Measurements from ENCODE around the gene SMAD6. TPM values are rescaled to one million over a fixed set of nuclear protein-coding genes. Genes with fewer than 3 reads are reported as not detected.

SMAD6 gene
- total and polyA plus RNA-seq, 2 donors (not counting 1 experiment from before 2014, with no cell fraction given): 0.03 to 0.37 TPM

DNA sequence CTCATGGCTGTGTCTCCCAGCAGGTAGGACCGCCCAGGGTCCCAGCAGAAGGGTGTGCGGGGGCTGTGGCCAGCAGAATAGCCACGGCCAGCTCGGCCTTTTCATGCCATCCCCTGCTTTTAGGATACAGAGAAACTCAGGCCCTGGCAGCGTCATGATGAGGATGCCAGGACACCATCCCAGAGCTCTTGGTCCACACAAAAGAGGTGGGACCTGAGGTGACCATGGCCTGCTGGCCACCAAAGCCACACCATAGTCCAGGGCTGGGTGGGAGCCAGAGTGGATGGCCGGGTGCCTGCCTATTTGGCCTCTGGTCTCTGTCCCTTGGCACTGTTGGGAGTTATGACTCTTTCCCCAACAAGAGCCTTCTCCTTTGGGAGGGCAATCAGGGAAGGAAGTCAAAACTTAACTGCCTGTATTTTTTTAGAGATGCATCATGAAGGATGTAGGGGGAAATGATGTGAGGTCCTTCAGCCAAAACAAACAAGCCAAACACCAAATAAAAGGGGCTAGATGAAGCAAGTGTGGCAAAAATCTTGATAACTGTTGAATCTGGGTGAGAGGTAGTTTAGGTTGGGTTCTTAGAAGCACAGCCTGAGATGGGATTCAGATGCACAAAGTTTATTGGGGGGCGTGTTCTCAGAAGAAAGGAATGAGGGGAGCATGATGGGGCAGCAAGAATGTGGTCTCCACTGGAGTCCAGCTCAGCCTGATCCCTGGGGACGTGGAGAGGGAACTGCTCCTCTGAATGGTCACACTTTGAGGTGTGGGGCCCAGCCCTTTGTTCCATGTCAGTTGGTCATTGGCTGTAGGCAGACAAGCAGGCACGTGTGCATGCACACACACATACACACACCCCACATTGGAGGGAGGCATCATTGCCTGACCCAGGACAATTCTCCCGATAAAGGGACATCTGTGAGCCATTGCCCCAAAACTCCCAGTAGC lies 33.2 kb downstream of the SMAD6 start:
- TF ChIP-seq EZH2 (IDR thresholded peaks at IDR 0.05; ENCODE audit: borderline replicate concordance, insufficient read depth, low read depth, low read length, poor library complexity, severe bottlenecking) (no peak), CTCF (IDR thresholded peaks at IDR 0.05) (no peak)
- CTCF ChIA-PET: no interaction called here
- Mint-ChIP-seq H3K27me3 (peaks cover 3% of the 10 kb centered on the region), H3K27ac (no peak overlapping the region), H3K4me1 (no peaks in the 10 kb centered on the region), H3K9me3 (ENCODE audit: insufficient read depth) (no peaks in the 10 kb centered on the region), H3K4me3 (no peak overlapping the region)
- intact Hi-C loops (cut with micrococcal nuclease): no loop called here
- Histone ChIP-seq H3K4me3 (ENCODE audit: control extremely low read depth in 1 of 5, extremely low read depth in 1 of 5, insufficient read depth in 1 of 5, low read depth in 2 of 5, low read length in 4 of 5) (no peak overlapping the region), H3K9ac (ENCODE audit: low read length) (no peak overlapping the region), H3K79me2 (ENCODE audit: control insufficient read depth, insufficient read depth, low read length) (no peaks in the 10 kb centered on the region), H3K27ac (ENCODE audit: low read length in 2 of 2) (no peak overlapping the region), H2AFZ (ENCODE audit: insufficient read depth, low read depth, low read length, poor library complexity, severe bottlenecking) (no peak overlapping the region), H3K9me3 (ENCODE audit: control extremely low read depth in 1 of 3, control insufficient read depth in 2 of 3, insufficient read depth in 1 of 3, low read length in 2 of 3) (no peaks in the 10 kb centered on the region), H3K27me3 (replicated peaks in 1 of 4; ENCODE audit: control extremely low read depth in 1 of 4, control insufficient read depth in 3 of 4, insufficient read depth in 4 of 4, low read length in 3 of 4) (no peaks in the 10 kb centered on the region), H3K36me3 (replicated peaks in 1 of 2; ENCODE audit: control extremely low read depth in 1 of 2, control insufficient read depth in 1 of 2, extremely low read depth in 1 of 2, insufficient read depth in 2 of 2, low read length in 1 of 2) (no peaks in the 10 kb centered on the region), H4K20me1 (ENCODE audit: control insufficient read depth, insufficient read depth, low read length, poor library complexity, severe bottlenecking) (no peaks in the 10 kb centered on the region), H3K4me1 (ENCODE audit: control insufficient read depth in 2 of 2, insufficient read depth in 2 of 2, low read length in 2 of 2) (no peaks in the 10 kb centered on the region), H3K4me2 (replicated peaks; ENCODE audit: low read depth, low read length, poor library complexity, severe bottlenecking) (no peak overlapping the region)
- ATAC-seq (ENCODE audit: low read depth) (no peak), DNase-seq (no peak)
- WGBS (ENCODE audit: insufficient coverage): 89% methylated on average over 8 of the region's 10 CpGs
- POLR2A ChIA-PET: no interaction called here

DNA sequence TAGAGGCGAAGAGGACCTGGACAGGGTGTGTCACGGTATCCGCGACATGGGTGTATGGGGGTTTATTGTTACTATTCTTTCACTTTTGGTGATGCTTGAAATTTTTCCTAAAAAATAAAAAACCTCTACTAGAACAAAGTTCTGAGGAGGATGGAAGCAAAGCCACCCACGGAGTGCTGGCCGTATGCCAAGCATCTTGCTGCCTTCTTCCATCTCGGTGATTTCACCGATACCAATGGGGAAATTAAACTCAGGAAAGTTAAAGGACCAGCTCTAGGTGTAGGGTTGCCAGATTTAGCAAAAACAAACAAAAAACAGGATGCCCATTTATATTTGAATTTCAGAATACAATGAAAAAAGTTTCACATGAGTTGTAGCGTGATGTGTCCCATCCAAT lies 33.9 kb downstream of the SMAD6 start:
- intact Hi-C loops (cut with micrococcal nuclease): no loop called here
- Histone ChIP-seq H3K9me3 (ENCODE audit: control extremely low read depth in 1 of 3, control insufficient read depth in 2 of 3, insufficient read depth in 1 of 3, low read length in 2 of 3) (no peaks in the 10 kb centered on the region), H3K4me1 (ENCODE audit: control insufficient read depth in 2 of 2, insufficient read depth in 2 of 2, low read length in 2 of 2) (no peaks in the 10 kb centered on the region), H4K20me1 (ENCODE audit: control insufficient read depth, insufficient read depth, low read length, poor library complexity, severe bottlenecking) (no peaks in the 10 kb centered on the region), H3K36me3 (replicated peaks in 1 of 2; ENCODE audit: control extremely low read depth in 1 of 2, control insufficient read depth in 1 of 2, extremely low read depth in 1 of 2, insufficient read depth in 2 of 2, low read length in 1 of 2) (no peaks in the 10 kb centered on the region), H3K9ac (ENCODE audit: low read length) (no peak overlapping the region), H2AFZ (ENCODE audit: insufficient read depth, low read depth, low read length, poor library complexity, severe bottlenecking) (no peak overlapping the region), H3K79me2 (ENCODE audit: control insufficient read depth, insufficient read depth, low read length) (no peaks in the 10 kb centered on the region), H3K4me2 (replicated peaks; ENCODE audit: low read depth, low read length, poor library complexity, severe bottlenecking) (no peak overlapping the region), H3K27me3 (replicated peaks in 1 of 4; ENCODE audit: control extremely low read depth in 1 of 4, control insufficient read depth in 3 of 4, insufficient read depth in 4 of 4, low read length in 3 of 4) (no peaks in the 10 kb centered on the region), H3K4me3 (ENCODE audit: control extremely low read depth in 1 of 5, extremely low read depth in 1 of 5, insufficient read depth in 1 of 5, low read depth in 2 of 5, low read length in 4 of 5) (no peak overlapping the region), H3K27ac (ENCODE audit: low read length in 2 of 2) (no peak overlapping the region)
- DNase-seq (no peak), ATAC-seq (ENCODE audit: low read depth) (no peak)
- CTCF ChIA-PET: no interaction called here
- POLR2A ChIA-PET: no interaction called here
- no peaks in the 10 kb centered on the region for H3K9me3 Mint-ChIP-seq (ENCODE audit: insufficient read depth)
- WGBS (ENCODE audit: insufficient coverage): 100% methylated on average over 1 of the region's 9 CpGs
- TF ChIP-seq EZH2 (IDR thresholded peaks at IDR 0.05; ENCODE audit: borderline replicate concordance, insufficient read depth, low read depth, low read length, poor library complexity, severe bottlenecking): no peak
- no peak for TF ChIP-seq CTCF (IDR thresholded peaks at IDR 0.05)
- H3K27me3 Mint-ChIP-seq: peaks cover 3% of the 10 kb centered on the region
- H3K4me1 Mint-ChIP-seq: no peaks in the 10 kb centered on the region
- H3K4me3 Mint-ChIP-seq: no peak overlapping the region
- no peak overlapping the region for H3K27ac Mint-ChIP-seq
